Gastroesophageal sphincter (tissue), 4 donors: ENCODE measurements around the gene BACE1. TPM values are rescaled to one million over a fixed set of nuclear protein-coding genes. Genes with fewer than 3 reads are reported as not detected.

Experiments
- ATAC-seq: fragments of 150-250 bp; one replicate; pipeline ENCODE4 v1.9.1; 2016; ENCODE audit warnings: mild to moderate bottlenecking, moderate library complexity
- H3K27ac ChIP-seq, 4 donors: fragments of 200-600 bp; sonication (generic) in 3 of 4; 1 replicate in 3 of 4; 2 replicates in 1 of 4; pipeline ENCODE4 v1.5.1; 2016 to 2019
- H3K27me3 ChIP-seq: fragments of 200-600 bp; sonication (generic); one replicate; pipeline ENCODE4 v1.5.1; 2019
- H3K36me3 ChIP-seq, 2 donors: fragments of 200-600 bp; sonication (generic); one replicate each; pipeline ENCODE4 v1.5.1; 2019; ENCODE audit warnings: control low read depth in 1 of 2
- H3K4me1 ChIP-seq, 3 donors: fragments of 200-600 bp; sonication (generic); 1 replicate in 2 of 3; 2 replicates in 1 of 3; pipeline ENCODE4 v1.5.1; 2016 to 2019; ENCODE audit warnings: control low read depth in 2 of 3
- H3K4me3 ChIP-seq, 2 donors: fragments of 200-600 bp; sonication (generic); one replicate each; pipeline ENCODE4 v1.5.1; 2019; ENCODE audit warnings: mild to moderate bottlenecking in 1 of 2, moderate library complexity in 1 of 2
- H3K9me3 ChIP-seq, 3 donors: fragments of 200-600 bp; sonication (generic); one replicate each; pipeline ENCODE4 v1.5.1; 2017 to 2019; ENCODE audit warnings: control low read depth in 2 of 3
- EP300 ChIP-seq: sonication (generic); formaldehyde crosslinking; IDR thresholded peaks from one replicate; pipeline ENCODE4 v1.6.1; 2017; ENCODE audit warnings: antibody characterized with exemption, mild to moderate bottlenecking
- POLR2A ChIP-seq, 2 donors: fragments of 450-650 bp; IDR thresholded peaks; one replicate each; pipeline ENCODE4 v1.6.1; 2017; ENCODE audit warnings: antibody characterized with exemption in 2 of 2, mild to moderate bottlenecking in 2 of 2, moderate library complexity in 1 of 2
- POLR2AphosphoS5 ChIP-seq: sonication (generic); formaldehyde crosslinking; IDR thresholded peaks from one replicate; pipeline ENCODE4 v1.6.1; 2017; ENCODE audit warnings: antibody characterized with exemption
- WGBS, 2 donors: methylation state at CpG; one replicate each; pipeline ENCODE4 v1.1.5; 2018; ENCODE audit warnings: low coverage in 1 of 2; 5-methylcytosine and 5-hydroxymethylcytosine counted together
- total RNA-seq, 4 donors: library from RNA; depleted of rRNA; stranded (reverse); fragments of >200 nt; gene quantifications; one replicate each; pipeline ENCODE4 v1.1.0, GENCODE V29; 2016
- TF ChIP-seq, protein P1 (sequence below), 4 experiments: fragments of 200-600 bp in 2 of 4; fragments of 450-650 bp in 2 of 4; sonication (generic) in 1 of 4; IDR thresholded peaks; one replicate each; pipeline ENCODE4 v1.5.1; 2017 to 2019; ENCODE audit warnings: antibody characterized with exemption in 4 of 4, mild to moderate bottlenecking in 2 of 4, moderate library complexity in 2 of 4

BACE1 gene
- total RNA-seq, 4 donors from 2014 or later, result 19.2 to 45.4 (median 22.2) TPM

DNA sequence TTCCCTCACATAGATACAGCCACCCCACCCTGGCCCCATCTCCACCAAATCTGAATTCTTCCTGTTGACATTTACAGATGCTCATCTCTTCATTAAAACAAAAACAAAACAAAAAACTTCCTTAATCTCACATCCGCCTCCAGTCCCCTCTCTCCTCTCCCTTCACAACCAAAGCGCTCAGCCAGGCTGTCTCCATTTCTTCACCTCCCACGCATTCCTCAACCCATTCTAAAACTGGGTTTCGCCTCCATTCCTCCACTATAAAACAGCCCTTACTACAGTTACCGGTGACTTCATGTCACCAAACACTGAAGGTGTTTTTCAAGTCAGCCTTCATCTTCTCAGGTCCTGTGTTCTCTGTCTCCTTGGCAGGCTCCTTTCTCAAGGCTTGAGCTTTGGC lies 15.3 kb downstream of the BACE1 start:
- Histone ChIP-seq H3K4me3 (no peak overlapping the region), H3K4me1 (peaks cover 0 to 29% (median 9%) of the 10 kb centered on the region in 3 donors), H3K36me3 (peaks cover 0 to 12% of the 10 kb centered on the region in 2 donors), H3K27me3 (no peaks in the 10 kb centered on the region), H3K9me3 (no peaks in the 10 kb centered on the region), H3K27ac (peak overlapping the region in 1 of 4 donors; percentile 38)
- TF ChIP-seq POLR2AphosphoS5 (no peak), EP300 (no peak), POLR2A (IDR thresholded peaks at IDR 0.05) (no peak)
- TF ChIP-seq, protein P1, sequence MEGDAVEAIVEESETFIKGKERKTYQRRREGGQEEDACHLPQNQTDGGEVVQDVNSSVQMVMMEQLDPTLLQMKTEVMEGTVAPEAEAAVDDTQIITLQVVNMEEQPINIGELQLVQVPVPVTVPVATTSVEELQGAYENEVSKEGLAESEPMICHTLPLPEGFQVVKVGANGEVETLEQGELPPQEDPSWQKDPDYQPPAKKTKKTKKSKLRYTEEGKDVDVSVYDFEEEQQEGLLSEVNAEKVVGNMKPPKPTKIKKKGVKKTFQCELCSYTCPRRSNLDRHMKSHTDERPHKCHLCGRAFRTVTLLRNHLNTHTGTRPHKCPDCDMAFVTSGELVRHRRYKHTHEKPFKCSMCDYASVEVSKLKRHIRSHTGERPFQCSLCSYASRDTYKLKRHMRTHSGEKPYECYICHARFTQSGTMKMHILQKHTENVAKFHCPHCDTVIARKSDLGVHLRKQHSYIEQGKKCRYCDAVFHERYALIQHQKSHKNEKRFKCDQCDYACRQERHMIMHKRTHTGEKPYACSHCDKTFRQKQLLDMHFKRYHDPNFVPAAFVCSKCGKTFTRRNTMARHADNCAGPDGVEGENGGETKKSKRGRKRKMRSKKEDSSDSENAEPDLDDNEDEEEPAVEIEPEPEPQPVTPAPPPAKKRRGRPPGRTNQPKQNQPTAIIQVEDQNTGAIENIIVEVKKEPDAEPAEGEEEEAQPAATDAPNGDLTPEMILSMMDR (IDR thresholded peaks at IDR 0.05), result no peak
- ATAC-seq, result no peak
- WGBS, 2 donors, result 59 to 63% methylated on average over 5 of the region's 5 CpGs

DNA sequence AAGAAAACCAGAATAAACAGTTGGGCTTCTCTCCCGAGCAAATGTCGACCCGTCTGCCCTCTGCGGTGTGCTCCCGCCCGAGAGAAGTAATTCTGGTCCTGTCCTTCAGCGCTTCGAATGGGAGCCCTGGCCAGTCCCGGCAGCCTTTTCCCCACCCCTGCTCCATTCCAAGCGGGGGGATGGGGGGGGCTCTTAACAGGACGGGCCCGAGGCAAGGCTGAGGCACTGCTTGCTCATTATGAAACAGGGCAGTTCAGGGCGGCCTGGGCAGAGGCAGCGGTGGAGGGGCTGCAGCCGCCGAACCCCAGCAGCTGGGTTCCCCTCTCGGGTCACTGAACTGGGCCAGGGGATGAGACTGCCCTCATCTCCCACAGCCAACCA lies 15.8 kb downstream of the BACE1 start:
- no peak for TF ChIP-seq POLR2AphosphoS5
- TF ChIP-seq, protein P1 (IDR thresholded peaks at IDR 0.05), result no peak
- TF ChIP-seq EP300, result no peak
- TF ChIP-seq POLR2A (IDR thresholded peaks at IDR 0.05), result no peak
- peaks cover 0 to 17% of the 10 kb centered on the region in 2 donors for H3K36me3 ChIP-seq
- no peaks in the 10 kb centered on the region for H3K27me3 ChIP-seq
- peak; percentile 82 for ATAC-seq
- H3K9me3 ChIP-seq, result no peaks in the 10 kb centered on the region
- peaks cover 0 to 29% (median 9%) of the 10 kb centered on the region in 3 donors for H3K4me1 ChIP-seq
- peak overlapping the region in 1 of 2 donors; percentile 12 for H3K4me3 ChIP-seq
- H3K27ac ChIP-seq, result peak overlapping the region in 1 of 4 donors; percentile 38
- WGBS, 2 donors, result 13 to 28% methylated on average over 6 to 7 of the region's 17 CpGs

- Histone ChIP-seq H3K36me3 (peaks cover 0 to 24% of the 10 kb centered on the region in 2 donors), H3K27me3 (no peaks in the 10 kb centered on the region), H3K4me1 (peaks cover 0 to 29% (median 9%) of the 10 kb centered on the region in 3 donors), H3K27ac (peak overlapping the region in 1 of 4 donors; percentile 38), H3K4me3 (peak overlapping the region in 1 of 2 donors; percentile 12), H3K9me3 (no peaks in the 10 kb centered on the region)
- 52% methylated on average over 9 of the region's 12 CpGs; no CpG with 5 or more reads in 1 of the 2 donors for WGBS, 2 donors
- TF ChIP-seq POLR2A (IDR thresholded peaks at IDR 0.05) (no peak), EP300 (no peak), POLR2AphosphoS5 (no peak)
- TF ChIP-seq, protein P1 (IDR thresholded peaks at IDR 0.05), result no peak
- no peak for ATAC-seq
These were observed 16.4 kb downstream of the BACE1 start for GRCh38 chr11:117299351-117300282.

GRCh38 chr11:117298195-117298594 lies 17.9 kb downstream of the BACE1 start:
- Histone ChIP-seq H3K36me3 (peaks cover 0 to 37% of the 10 kb centered on the region in 2 donors), H3K4me3 (no peak overlapping the region), H3K9me3 (no peaks in the 10 kb centered on the region), H3K27ac (no peak overlapping the region), H3K4me1 (peaks cover 0 to 29% (median 9%) of the 10 kb centered on the region in 3 donors), H3K27me3 (no peaks in the 10 kb centered on the region)
- no peak for TF ChIP-seq POLR2A (IDR thresholded peaks at IDR 0.05)
- no peak for TF ChIP-seq EP300
- TF ChIP-seq, protein P1 (IDR thresholded peaks at IDR 0.05), result no peak
- no peak for TF ChIP-seq POLR2AphosphoS5
- WGBS, 2 donors, result 89 to 97% methylated on average over 3 to 8 of the region's 8 CpGs
- ATAC-seq, result no peak
